Placental epithelial cell (primary cell): Measurements from ENCODE around the gene HDDC2. TPM values are rescaled to one million over a fixed set of nuclear protein-coding genes. Genes with fewer than 3 reads are reported as not detected.

Source experiments
- total RNA-seq: library from RNA; depleted of rRNA; stranded (reverse); fragments of >200 nt; gene quantifications from 2 replicates; pipeline ENCODE4 v1.2.3, GENCODE V29; 2012

Gene HDDC2
- total RNA-seq: 52.2 and 59.6 TPM in 2 replicates

DNA sequence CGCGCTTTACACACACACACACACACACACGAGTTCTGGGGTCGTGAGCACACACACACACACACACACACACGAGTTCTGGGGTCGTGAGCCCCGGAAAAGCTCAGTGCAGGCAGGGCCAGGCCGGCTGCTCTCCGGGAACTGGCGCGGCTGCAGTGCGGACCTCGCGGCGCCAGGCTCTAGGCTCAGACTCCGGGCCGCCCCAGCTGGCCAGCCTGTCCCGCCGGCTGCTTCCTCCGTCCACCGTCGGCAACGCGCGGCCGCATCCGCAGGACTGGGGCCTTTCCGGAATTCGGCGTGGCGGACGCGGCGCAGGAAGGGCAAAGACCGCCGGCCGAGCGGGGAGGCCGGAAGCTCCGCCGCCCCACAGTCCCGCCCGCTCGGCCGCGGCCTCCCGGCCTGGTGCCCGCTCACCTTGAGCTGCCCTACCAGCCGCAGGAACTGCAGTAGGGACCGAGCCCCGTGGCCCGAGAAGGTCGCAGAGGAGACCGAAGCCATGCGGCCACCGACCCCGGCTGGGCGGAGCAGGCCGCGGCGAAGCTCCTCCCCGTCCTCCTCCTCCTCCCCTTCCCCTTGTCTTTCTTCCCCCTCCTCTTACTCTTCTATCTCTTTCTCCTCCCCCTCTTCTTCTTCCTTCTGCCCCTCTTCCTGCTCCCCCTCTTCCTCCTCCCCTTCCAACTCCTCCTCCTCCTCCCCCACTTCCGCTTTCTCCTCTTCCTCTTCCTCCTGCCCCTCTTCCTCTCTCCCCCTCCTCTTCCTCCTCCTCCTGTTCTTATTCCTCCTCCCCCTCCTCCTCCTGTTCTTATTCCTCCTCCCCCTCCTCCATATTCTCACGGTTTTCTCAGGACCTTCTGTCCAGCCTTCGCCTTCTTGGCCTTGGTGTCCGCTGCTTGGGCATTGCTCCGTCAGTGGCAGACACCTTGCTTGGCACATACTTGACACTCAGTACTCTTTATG is at the start of gene HDDC2:
Gene HDDC2, minus strand, starts transcription at position 533 of the 957 bp plus-strand sequence. Its CDS starts 35 bp downstream, at position 498.

Other genes with a start within 250 kb of the HDDC2 start
- gene TPD52L1, start 148.2 kb downstream of the HDDC2 start, total RNA-seq: 88.3 and 92.7 TPM in 2 replicates